Keratinocyte (primary cell): ENCODE data around the gene AHNAK. TPM values are rescaled to one million over a fixed set of nuclear protein-coding genes. Genes with fewer than 3 reads are reported as not detected.

Experiments
- DNase-seq: peaks from one replicate; pipeline ENCODE4 v3.0.0-alpha.2; 2011; ENCODE audit warnings: low read depth, missing footprints, low spot score
- FAIRE-seq: peaks from 2 replicates; lab custom pipeline; 2011; peaks lifted over from hg19 to GRCh38; lab: Jason Lieb, UNC
- H2AFZ ChIP-seq: 2 replicates; pipeline ENCODE4 v1.6.0; 2012; ENCODE audit warnings: low read length, control low read depth, inconsistent platforms; ENCODE audit not compliant: control insufficient read depth
- H3K27ac ChIP-seq: 2 replicates; pipeline ENCODE4 v1.5.1; 2011; ENCODE audit warnings: low read length; ENCODE audit not compliant: control insufficient read depth, insufficient read depth
- H3K27me3 ChIP-seq: 3 replicates; pipeline ENCODE4 v1.6.0; 2011; ENCODE audit warnings: low read length; ENCODE audit not compliant: control insufficient read depth, insufficient read depth; ENCODE audit errors: extremely low read depth
- H3K36me3 ChIP-seq, 2 experiments: 2 replicates in 1 of 2; 3 replicates in 1 of 2; pipeline ENCODE4 v1.5.1; 2011; ENCODE audit warnings: low read length in 2 of 2, mild to moderate bottlenecking in 1 of 2; ENCODE audit not compliant: control insufficient read depth in 2 of 2, insufficient read depth in 2 of 2; ENCODE audit errors: extremely low read depth in 1 of 2
- H3K4me1 ChIP-seq: 3 replicates; pipeline ENCODE4 v1.5.1; 2011; ENCODE audit warnings: low read length; ENCODE audit not compliant: control insufficient read depth, insufficient read depth; ENCODE audit errors: extremely low read depth
- H3K4me2 ChIP-seq: 3 replicates; pipeline ENCODE4 v1.6.0; 2011; ENCODE audit warnings: low read depth, low read length; ENCODE audit not compliant: control insufficient read depth, insufficient read depth; ENCODE audit errors: extremely low read depth
- H3K4me3 ChIP-seq, 3 experiments: fragments of 200-600 bp in 1 of 3; sonication (generic) in 1 of 3; 2 replicates in 2 of 3; 3 replicates in 1 of 3; pipeline ENCODE4 v1.5.1; 2011 to 2016; ENCODE audit warnings: low read length in 3 of 3, mild to moderate bottlenecking in 3 of 3, control low read depth in 2 of 3, inconsistent platforms in 1 of 3, low read depth in 1 of 3, mixed read lengths in 1 of 3, mixed run types in 1 of 3, moderate library complexity in 1 of 3; ENCODE audit not compliant: control insufficient read depth in 2 of 3, insufficient read depth in 2 of 3; ENCODE audit errors: extremely low read depth in 1 of 3
- H3K79me2 ChIP-seq: 2 replicates; pipeline ENCODE4 v1.6.0; 2012; ENCODE audit warnings: low read length; ENCODE audit not compliant: control insufficient read depth, insufficient read depth
- H3K9ac ChIP-seq: 3 replicates; pipeline ENCODE4 v1.6.0; 2011; ENCODE audit warnings: low read length; ENCODE audit not compliant: control insufficient read depth, insufficient read depth; ENCODE audit errors: extremely low read depth
- H3K9me1 ChIP-seq: 3 replicates; pipeline ENCODE4 v1.6.0; 2011; ENCODE audit warnings: low read length; ENCODE audit not compliant: control insufficient read depth, insufficient read depth; ENCODE audit errors: extremely low read depth
- H3K9me3 ChIP-seq: 2 replicates; pipeline ENCODE4 v1.5.1; 2012; ENCODE audit warnings: low read depth, low read length; ENCODE audit not compliant: control insufficient read depth
- H4K20me1 ChIP-seq: 3 replicates; pipeline ENCODE4 v1.6.0; 2011; ENCODE audit warnings: low read length; ENCODE audit not compliant: control insufficient read depth, insufficient read depth; ENCODE audit errors: extremely low read depth
- EZH2 ChIP-seq: IDR thresholded peaks from one replicate; pipeline ENCODE4 v1.6.1; 2012; ENCODE audit warnings: inconsistent platforms, mild to moderate bottlenecking, low read length, moderate library complexity
- dilution Hi-C: fragments of 300-500 bp; cut with MboI; formaldehyde crosslinking; loops from one replicate; pipeline ENCODE4 v1.7.0; 2020; ENCODE audit warnings: low sequenced_read_pairs; ENCODE audit not compliant: extremely low pct_ligation_motif_present
- polyA plus RNA-seq, 5 experiments: library from polyadenylated mRNA; depleted of rRNA in 3 of 5; stranded (reverse) in 3 of 5; stranded (forward) in 1 of 5; unstranded in 1 of 5; fragments of >200 nt; gene quantifications; 1 replicate in 1 of 5; 2 replicates in 3 of 5; 3 replicates in 1 of 5; pipeline versions ENCODE4 v1.2.1 to v1.2.3, GENCODE V29; 2011 to 2012; ENCODE audit warnings: missing spikeins in 2 of 5, low read depth in 1 of 5, low replicate concordance in 1 of 5
- TF ChIP-seq, protein P1 (sequence below), 3 experiments: IDR thresholded peaks in 1 of 3; conservative IDR thresholded peaks in 1 of 3; optimal IDR thresholded peaks in 1 of 3; 2 replicates in 2 of 3; 3 replicates in 1 of 3; pipeline versions ENCODE3 to v1.5.1; 2011; ENCODE audit warnings: low read length in 3 of 3, mild to moderate bottlenecking in 3 of 3, moderate library complexity in 2 of 3, control low read depth in 1 of 3, inconsistent platforms in 1 of 3; ENCODE audit not compliant: insufficient read depth in 2 of 3; ENCODE audit errors: extremely low read depth in 1 of 3

AHNAK gene
- polyA plus RNA-seq, 1 donor (not counting 4 experiments of a cell fraction or from before 2014, with no cell fraction given): 220 TPM

DNA sequence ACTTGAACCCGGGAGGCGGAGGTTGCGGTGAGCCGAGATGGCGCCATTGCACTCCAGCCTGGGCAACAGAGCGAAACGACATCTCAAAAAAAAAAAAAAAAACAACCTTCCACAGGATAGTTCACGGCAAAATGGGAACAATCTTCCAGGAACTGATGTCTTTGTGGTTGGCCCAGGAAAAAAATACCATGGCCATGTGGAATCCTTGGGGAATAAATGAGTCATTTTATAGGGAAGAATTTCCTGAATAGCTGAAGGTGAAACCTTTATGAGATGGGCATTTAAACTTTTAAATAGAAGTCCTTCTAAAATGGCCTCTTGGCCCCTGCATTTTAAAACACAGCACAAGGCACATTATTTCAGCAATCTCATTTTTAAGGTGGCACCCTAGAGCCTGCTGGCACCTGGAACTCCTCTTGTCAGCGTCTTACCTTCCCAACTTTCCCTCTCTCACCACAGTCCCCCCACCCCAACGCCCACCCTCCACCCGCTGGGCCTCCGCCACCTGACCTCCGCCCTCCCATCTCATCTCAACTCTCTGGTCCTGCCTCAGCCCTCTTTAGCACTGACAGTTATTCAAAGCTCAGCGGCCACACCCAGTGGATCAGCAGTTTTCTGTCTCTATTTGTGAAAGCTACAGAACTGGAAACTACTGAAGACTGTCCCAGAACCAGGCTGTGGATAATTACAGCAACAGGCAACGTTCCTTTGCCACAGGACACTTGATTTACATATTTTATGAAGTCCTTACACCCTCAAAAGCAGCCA lies 84.7 kb downstream of the AHNAK start:
- no peak for FAIRE-seq
- no peak overlapping the region for H3K4me2 ChIP-seq

DNA sequence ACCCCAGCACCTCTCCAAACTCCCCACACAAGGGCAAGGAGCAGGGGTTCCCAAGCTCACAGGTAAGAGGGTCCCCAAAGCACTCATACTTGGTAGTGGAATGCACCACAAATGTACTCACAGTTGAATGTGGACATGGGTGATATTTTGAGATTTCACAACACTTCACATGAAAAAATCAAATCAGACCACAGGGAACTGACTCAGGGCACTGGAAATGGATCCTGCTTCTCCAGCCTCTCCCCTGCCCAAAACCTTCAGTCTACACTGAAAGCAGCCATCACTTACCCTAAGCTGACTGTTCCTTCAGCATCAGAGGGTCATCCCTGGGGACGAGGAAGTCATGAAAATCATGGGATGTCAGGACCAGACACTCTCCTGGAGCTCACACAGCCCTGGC lies 87.5 kb downstream of the AHNAK start:
- no peak for FAIRE-seq
- dilution Hi-C loops: no loop called here

More for the DNA sequence above, 84.7 kb downstream of the AHNAK start:
- Histone ChIP-seq H3K36me3 (no peaks in the 10 kb centered on the region), H3K9me3 (no peaks in the 10 kb centered on the region), H3K79me2 (no peaks in the 10 kb centered on the region), H4K20me1 (no peaks in the 10 kb centered on the region), H3K4me3 (no peak overlapping the region), H3K4me1 (no peaks in the 10 kb centered on the region), H3K27me3 (no peaks in the 10 kb centered on the region), H2AFZ (no peak overlapping the region), H3K27ac (no peak overlapping the region), H3K9ac (no peak overlapping the region), H3K9me1 (no peaks in the 10 kb centered on the region)
- dilution Hi-C loops: no loop called here
- TF ChIP-seq EZH2: no peak
- TF ChIP-seq, protein P1, sequence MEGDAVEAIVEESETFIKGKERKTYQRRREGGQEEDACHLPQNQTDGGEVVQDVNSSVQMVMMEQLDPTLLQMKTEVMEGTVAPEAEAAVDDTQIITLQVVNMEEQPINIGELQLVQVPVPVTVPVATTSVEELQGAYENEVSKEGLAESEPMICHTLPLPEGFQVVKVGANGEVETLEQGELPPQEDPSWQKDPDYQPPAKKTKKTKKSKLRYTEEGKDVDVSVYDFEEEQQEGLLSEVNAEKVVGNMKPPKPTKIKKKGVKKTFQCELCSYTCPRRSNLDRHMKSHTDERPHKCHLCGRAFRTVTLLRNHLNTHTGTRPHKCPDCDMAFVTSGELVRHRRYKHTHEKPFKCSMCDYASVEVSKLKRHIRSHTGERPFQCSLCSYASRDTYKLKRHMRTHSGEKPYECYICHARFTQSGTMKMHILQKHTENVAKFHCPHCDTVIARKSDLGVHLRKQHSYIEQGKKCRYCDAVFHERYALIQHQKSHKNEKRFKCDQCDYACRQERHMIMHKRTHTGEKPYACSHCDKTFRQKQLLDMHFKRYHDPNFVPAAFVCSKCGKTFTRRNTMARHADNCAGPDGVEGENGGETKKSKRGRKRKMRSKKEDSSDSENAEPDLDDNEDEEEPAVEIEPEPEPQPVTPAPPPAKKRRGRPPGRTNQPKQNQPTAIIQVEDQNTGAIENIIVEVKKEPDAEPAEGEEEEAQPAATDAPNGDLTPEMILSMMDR (optimal IDR thresholded peaks at IDR 0.05 in 1 of 3, IDR thresholded peaks at IDR 0.05 in 1 of 3, conservative IDR thresholded peaks at IDR 0.05 in 1 of 3; ENCODE audit: extremely low read depth in 1 of 3, insufficient read depth in 2 of 3, low read length in 3 of 3): no peak
- no peak for DNase-seq

More for the DNA sequence above, 87.5 kb downstream of the AHNAK start:
- DNase-seq: no peak
- Histone ChIP-seq H3K9me3 (no peaks in the 10 kb centered on the region), H3K9me1 (no peaks in the 10 kb centered on the region), H3K36me3 (no peaks in the 10 kb centered on the region), H3K27ac (no peak overlapping the region), H3K4me1 (no peaks in the 10 kb centered on the region), H2AFZ (no peak overlapping the region), H3K27me3 (no peaks in the 10 kb centered on the region), H3K79me2 (no peaks in the 10 kb centered on the region), H3K4me2 (no peak overlapping the region), H3K9ac (no peak overlapping the region), H3K4me3 (no peak overlapping the region), H4K20me1 (no peaks in the 10 kb centered on the region)
- no peak for TF ChIP-seq EZH2
- TF ChIP-seq, protein P1 (optimal IDR thresholded peaks at IDR 0.05 in 1 of 3, IDR thresholded peaks at IDR 0.05 in 1 of 3, conservative IDR thresholded peaks at IDR 0.05 in 1 of 3; ENCODE audit: extremely low read depth in 1 of 3, insufficient read depth in 2 of 3, low read length in 3 of 3): no peak
